Tibial nerve (tissue), 4 donors: Measurements from ENCODE around the gene FIGLA. TPM values are rescaled to one million over a fixed set of nuclear protein-coding genes. Genes with fewer than 3 reads are reported as not detected.

Source experiments
- DNase-seq, 2 donors: peaks; one replicate each; pipeline ENCODE4 v3.0.0-alpha.2; 2019; ENCODE audit warnings: low spot score in 2 of 2
- H3K27ac ChIP-seq, 4 donors: fragments of 200-600 bp; sonication (generic) in 3 of 4; one replicate each; pipeline ENCODE4 v1.5.1; 2017 to 2019; ENCODE audit warnings: mild to moderate bottlenecking in 1 of 4
- H3K27me3 ChIP-seq, 2 donors: fragments of 200-600 bp; sonication (generic) in 1 of 2; one replicate each; pipeline versions ENCODE4 v1.5.1 to v1.6.0; 2017 to 2019
- H3K36me3 ChIP-seq, 3 donors: fragments of 200-600 bp; sonication (generic); one replicate each; pipeline ENCODE4 v1.5.1; 2018 to 2019
- H3K4me1 ChIP-seq, 4 donors: fragments of 200-600 bp; sonication (generic) in 3 of 4; one replicate each; pipeline ENCODE4 v1.5.1; 2017 to 2019
- H3K4me3 ChIP-seq, 4 donors: fragments of 200-600 bp; sonication (generic) in 3 of 4; one replicate each; pipeline ENCODE4 v1.5.1; 2017 to 2019; ENCODE audit warnings: mild to moderate bottlenecking in 1 of 4, moderate library complexity in 1 of 4
- H3K9me3 ChIP-seq, 4 donors: fragments of 200-600 bp; sonication (generic) in 3 of 4; one replicate each; pipeline ENCODE4 v1.5.1; 2017 to 2019
- CTCF ChIP-seq, 5 experiments: fragments of 200-600 bp in 3 of 5; fragments of 450-650 bp in 2 of 5; sonication (generic) in 3 of 5; IDR thresholded peaks; one replicate each; pipeline ENCODE4 v1.5.1; 2016 to 2019; ENCODE audit warnings: antibody characterized with exemption in 5 of 5, mild to moderate bottlenecking in 3 of 5, moderate library complexity in 2 of 5
- EP300 ChIP-seq, 2 donors: sonication (generic); formaldehyde crosslinking; IDR thresholded peaks; one replicate each; pipeline ENCODE4 v1.6.1; 2017; ENCODE audit warnings: antibody characterized with exemption in 2 of 2, mild to moderate bottlenecking in 1 of 2
- POLR2A ChIP-seq, 2 donors: fragments of 450-650 bp; IDR thresholded peaks; one replicate each; pipeline ENCODE4 v1.6.1; 2017; ENCODE audit warnings: antibody characterized with exemption in 2 of 2, mild to moderate bottlenecking in 2 of 2, moderate library complexity in 2 of 2
- WGBS, 2 donors: methylation state at CpG; one replicate each; pipeline ENCODE4 v1.1.5; 2018; 5-methylcytosine and 5-hydroxymethylcytosine counted together
- total RNA-seq, 4 donors: library from RNA; depleted of rRNA; stranded (reverse); fragments of >200 nt; gene quantifications; one replicate each; pipeline ENCODE4 v1.1.0, GENCODE V29; 2016

Gene FIGLA
- total RNA-seq, 4 donors from 2014 or later = not detected

DNA sequence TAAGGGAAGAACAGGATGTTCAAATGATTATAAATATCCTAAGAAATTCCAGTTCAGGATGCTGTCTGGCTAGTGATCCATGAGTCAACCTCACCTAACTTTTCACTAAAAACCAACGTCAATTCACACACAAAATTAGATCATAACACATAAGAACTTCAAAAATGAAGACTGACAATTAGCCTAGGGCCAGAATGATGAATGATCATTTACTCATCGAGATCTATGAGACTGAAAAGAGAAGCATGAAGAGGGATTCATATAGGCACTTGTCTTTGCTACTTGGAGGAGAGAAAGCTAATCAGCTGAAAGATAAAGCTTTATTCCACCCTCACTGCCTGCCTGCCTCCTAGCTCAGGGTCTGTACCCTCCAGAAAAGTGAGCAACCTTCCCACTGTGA, 52.3 kb downstream of the FIGLA start:
- Histone ChIP-seq H3K27ac (no peak overlapping the region), H3K4me1 (no peaks in the 10 kb centered on the region), H3K4me3 (no peak overlapping the region), H3K27me3 (peaks cover 0 to 16% of the 10 kb centered on the region in 2 donors), H3K36me3 (no peaks in the 10 kb centered on the region), H3K9me3 (peaks cover 0 to 6% (median 0%) of the 10 kb centered on the region in 4 donors)
- WGBS, 2 donors = 59 to 62% methylated on average over 2 of the region's 2 CpGs
- DNase-seq = no peak
- no peak for TF ChIP-seq CTCF (IDR thresholded peaks at IDR 0.05)
- TF ChIP-seq POLR2A (IDR thresholded peaks at IDR 0.05) = no peak
- no peak for TF ChIP-seq EP300 (IDR thresholded peaks at IDR 0.05)

DNA sequence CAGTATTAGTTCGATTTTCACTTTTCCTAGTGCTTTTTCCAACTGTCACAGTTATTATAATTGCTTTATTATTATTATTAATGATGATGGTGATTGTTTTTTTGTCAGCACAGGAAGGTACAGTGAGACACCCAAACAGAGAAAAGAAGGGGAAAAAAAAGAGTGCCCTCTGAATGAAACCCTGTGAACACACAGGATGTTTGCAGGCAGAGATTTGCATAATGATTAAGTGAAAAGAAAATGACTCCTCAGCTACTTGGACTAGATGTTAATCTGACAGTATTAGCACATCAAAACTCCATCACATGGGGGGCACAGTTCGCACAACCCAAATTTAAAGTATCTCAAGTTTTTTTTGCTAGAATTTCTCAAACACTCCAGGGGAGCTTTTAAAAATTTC, 55.4 kb downstream of the FIGLA start:
- TF ChIP-seq EP300 (IDR thresholded peaks at IDR 0.05) (no peak), POLR2A (IDR thresholded peaks at IDR 0.05) (no peak), CTCF (IDR thresholded peaks at IDR 0.05) (no peak)
- Histone ChIP-seq H3K4me3 (no peak overlapping the region), H3K4me1 (no peaks in the 10 kb centered on the region), H3K36me3 (no peaks in the 10 kb centered on the region), H3K9me3 (peaks cover 0 to 6% (median 0%) of the 10 kb centered on the region in 4 donors), H3K27ac (no peak overlapping the region), H3K27me3 (peaks cover 0 to 16% of the 10 kb centered on the region in 2 donors)
- DNase-seq = no peak
- 71 to 72% methylated on average over 2 of the region's 2 CpGs for WGBS, 2 donors

DNA sequence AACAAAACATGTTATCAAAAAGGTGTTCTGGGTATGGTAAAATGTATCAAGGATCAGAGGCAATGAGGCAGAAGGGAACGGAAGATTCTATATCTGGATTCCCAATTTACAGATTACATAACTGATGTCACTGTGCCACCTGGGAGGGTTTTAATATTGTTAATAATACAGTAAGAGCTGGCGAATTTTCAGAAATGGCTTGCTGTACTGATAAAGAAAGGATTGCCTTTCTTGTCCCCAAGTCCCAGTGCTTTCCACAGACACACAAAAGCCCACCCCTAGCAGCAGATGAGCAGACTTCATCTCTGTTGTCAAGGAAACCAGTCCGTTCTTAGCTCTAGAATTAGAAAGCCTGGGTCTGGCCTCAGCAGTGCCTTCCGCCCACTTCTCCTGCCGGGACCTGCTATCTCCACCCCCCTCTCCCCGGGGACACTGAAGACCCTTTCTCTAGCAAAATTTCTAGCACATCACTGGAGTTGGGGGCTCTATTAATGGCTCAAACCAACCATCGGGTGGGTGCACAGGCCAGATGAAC, 56.7 kb downstream of the FIGLA start:
- no peak for TF ChIP-seq POLR2A (IDR thresholded peaks at IDR 0.05)
- TF ChIP-seq CTCF (IDR thresholded peaks at IDR 0.05) = no peak
- no peak for TF ChIP-seq EP300 (IDR thresholded peaks at IDR 0.05)
- H3K4me1 ChIP-seq = no peaks in the 10 kb centered on the region
- no peak overlapping the region for H3K27ac ChIP-seq
- H3K36me3 ChIP-seq = no peaks in the 10 kb centered on the region
- no peak overlapping the region for H3K4me3 ChIP-seq
- H3K27me3 ChIP-seq = peaks cover 0 to 16% of the 10 kb centered on the region in 2 donors
- WGBS, 2 donors = 38 to 44% methylated on average over 7 of the region's 7 CpGs
- H3K9me3 ChIP-seq = no peaks in the 10 kb centered on the region
- no peak for DNase-seq

- DNase-seq = no peak
- no peaks in the 10 kb centered on the region for H3K36me3 ChIP-seq
- no peak overlapping the region for H3K27ac ChIP-seq
- no peaks in the 10 kb centered on the region for H3K4me1 ChIP-seq
- 60 to 61% methylated on average over 6 of the region's 6 CpGs for WGBS, 2 donors
- no peak overlapping the region for H3K4me3 ChIP-seq
- H3K9me3 ChIP-seq = no peaks in the 10 kb centered on the region
- peaks cover 0 to 16% of the 10 kb centered on the region in 2 donors for H3K27me3 ChIP-seq
- no peak for TF ChIP-seq EP300 (IDR thresholded peaks at IDR 0.05)
- no peak for TF ChIP-seq CTCF (IDR thresholded peaks at IDR 0.05)
- TF ChIP-seq POLR2A (IDR thresholded peaks at IDR 0.05) = no peak
Measured at GRCh38 chr2:70732766-70733645, 57.4 kb downstream of the FIGLA start.

- H3K9me3 ChIP-seq = no peaks in the 10 kb centered on the region
Measured at GRCh38 chr2:70730730-70731129, 59.7 kb downstream of the FIGLA start.

More at GRCh38 chr2:70730730-70731129, 59.7 kb downstream of the FIGLA start:
- TF ChIP-seq POLR2A (IDR thresholded peaks at IDR 0.05) = no peak
- no peak for TF ChIP-seq CTCF (IDR thresholded peaks at IDR 0.05)
- no peak for TF ChIP-seq EP300 (IDR thresholded peaks at IDR 0.05)
- no peak for DNase-seq
- Histone ChIP-seq H3K4me1 (no peaks in the 10 kb centered on the region), H3K36me3 (no peaks in the 10 kb centered on the region), H3K4me3 (no peak overlapping the region), H3K27me3 (peaks cover 0 to 16% of the 10 kb centered on the region in 2 donors), H3K27ac (no peak overlapping the region)
- WGBS, 2 donors = 94 to 98% methylated on average over 2 of the region's 2 CpGs
